Activated T-cell treated with anti-CD3 and anti-CD28 coated beads, Interleukin-2, amount 50 U/mL, for 72 hours (primary cell): Measurements from ENCODE around the gene MICAL2. TPM values are rescaled to one million over a fixed set of nuclear protein-coding genes. Genes with fewer than 3 reads are reported as not detected.
A peak's percentile ranks its signal among the peaks of the same experiment; 100 is the strongest.

Experiments
- ATAC-seq, 2 donors: fragments of 150-1000 bp; cut with Tn5 transposase; replicated peaks in 1 of 2; 2 replicates each; pipeline ENCODE4 v1.10.0; 2021; ENCODE audit warnings: moderate library complexity in 2 of 2, mild to moderate bottlenecking in 1 of 2
- DNase-seq, 2 donors: peaks; one replicate each; pipeline ENCODE4 v3.0.0; 2021 to 2022; ENCODE audit warnings: mixed read lengths in 1 of 2
- H3K27ac Mint-ChIP-seq: one replicate; pipeline ENCODE4 v1.8.0; 2022; ENCODE audit warnings: mild to moderate bottlenecking, moderate library complexity, mixed read lengths
- H3K27me3 Mint-ChIP-seq: one replicate; pipeline ENCODE4 v1.8.0; 2022; ENCODE audit warnings: low read depth, mixed read lengths
- H3K36me3 Mint-ChIP-seq, 2 donors: one replicate each; pipeline ENCODE4 v1.8.0; 2022; ENCODE audit warnings: mixed read lengths in 2 of 2, mild to moderate bottlenecking in 1 of 2; ENCODE audit not compliant: insufficient read depth in 2 of 2
- H3K4me1 Mint-ChIP-seq: one replicate; pipeline ENCODE4 v1.8.0; 2022; ENCODE audit warnings: low read depth, mixed read lengths
- H3K4me3 Mint-ChIP-seq, 2 donors: one replicate each; pipeline ENCODE4 v1.8.0; 2022; ENCODE audit warnings: mild to moderate bottlenecking in 2 of 2, mixed read lengths in 2 of 2, moderate library complexity in 2 of 2
- H3K9me3 Mint-ChIP-seq, 2 donors: one replicate each; pipeline ENCODE4 v1.8.0; 2022; ENCODE audit warnings: mixed read lengths in 2 of 2
- total RNA-seq, 2 donors: library from RNA; stranded (reverse); gene quantifications; one replicate each; pipeline ENCODE4 v1.2.3, GENCODE V29; 2022

MICAL2 gene
- total RNA-seq, 2 donors from 2014 or later = 227 to 322 TPM

- H3K27ac Mint-ChIP-seq = peak overlapping the region; percentile 47
- no peaks in the 10 kb centered on the region for H3K27me3 Mint-ChIP-seq
- peaks cover 13 to 43% of the 10 kb centered on the region in 2 donors for H3K36me3 Mint-ChIP-seq
- H3K4me3 Mint-ChIP-seq = peak overlapping the region; percentile 1 to 67
- DNase-seq = no peak
- H3K4me1 Mint-ChIP-seq = peaks cover 38% of the 10 kb centered on the region
- H3K9me3 Mint-ChIP-seq = no peaks in the 10 kb centered on the region
- peak in 1 of 2 donors; percentile 12 for ATAC-seq
Measured at GRCh38 chr11:12242966-12243365, 132.6 kb downstream of the MICAL2 start.

GRCh38 chr11:12243486-12243885 lies 133.1 kb downstream of the MICAL2 start:
- no peak overlapping the region for H3K27ac Mint-ChIP-seq
- no peak for ATAC-seq

GRCh38 chr11:12243911-12244550 lies 133.6 kb downstream of the MICAL2 start:
- no peaks in the 10 kb centered on the region for H3K27me3 Mint-ChIP-seq
- DNase-seq = no peak
- H3K4me1 Mint-ChIP-seq = peaks cover 38% of the 10 kb centered on the region
- H3K9me3 Mint-ChIP-seq = no peaks in the 10 kb centered on the region
- H3K4me3 Mint-ChIP-seq = no peak overlapping the region
- H3K27ac Mint-ChIP-seq = peak overlapping the region; percentile 43
- ATAC-seq = no peak
- H3K36me3 Mint-ChIP-seq = peaks cover 9 to 37% of the 10 kb centered on the region in 2 donors

More at GRCh38 chr11:12243486-12243885, 133.1 kb downstream of the MICAL2 start:
- no peak for DNase-seq
- Mint-ChIP-seq H3K9me3 (no peaks in the 10 kb centered on the region), H3K36me3 (peaks cover 9 to 39% of the 10 kb centered on the region in 2 donors), H3K4me3 (peak overlapping the region in 1 of 2 donors; percentile 31), H3K27me3 (no peaks in the 10 kb centered on the region), H3K4me1 (peaks cover 38% of the 10 kb centered on the region)

- no peak for DNase-seq
- peaks cover 9 to 37% of the 10 kb centered on the region in 2 donors for H3K36me3 Mint-ChIP-seq
- no peak overlapping the region for H3K27ac Mint-ChIP-seq
- H3K4me1 Mint-ChIP-seq = peaks cover 38% of the 10 kb centered on the region
- ATAC-seq = no peak
- H3K27me3 Mint-ChIP-seq = no peaks in the 10 kb centered on the region
- H3K4me3 Mint-ChIP-seq = no peak overlapping the region
- H3K9me3 Mint-ChIP-seq = no peaks in the 10 kb centered on the region
Measured at GRCh38 chr11:12245091-12245490, 134.7 kb downstream of the MICAL2 start.

- H3K27ac Mint-ChIP-seq = no peak overlapping the region
- no peak for DNase-seq
- no peaks in the 10 kb centered on the region for H3K27me3 Mint-ChIP-seq
- H3K36me3 Mint-ChIP-seq = peaks cover 9 to 35% of the 10 kb centered on the region in 2 donors
- no peaks in the 10 kb centered on the region for H3K9me3 Mint-ChIP-seq
- no peak overlapping the region for H3K4me3 Mint-ChIP-seq
- peaks cover 36% of the 10 kb centered on the region for H3K4me1 Mint-ChIP-seq
- ATAC-seq = peak in 1 of 2 donors; percentile 17
Measured at GRCh38 chr11:12245549-12246016, 135.2 kb downstream of the MICAL2 start.

GRCh38 chr11:12246147-12246546 lies 135.8 kb downstream of the MICAL2 start:
- H3K4me3 Mint-ChIP-seq = no peak overlapping the region
- H3K4me1 Mint-ChIP-seq = peaks cover 30% of the 10 kb centered on the region
- no peak for DNase-seq
- H3K27ac Mint-ChIP-seq = no peak overlapping the region
- no peaks in the 10 kb centered on the region for H3K9me3 Mint-ChIP-seq
- ATAC-seq = no peak
- no peaks in the 10 kb centered on the region for H3K27me3 Mint-ChIP-seq
- H3K36me3 Mint-ChIP-seq = peaks cover 5 to 32% of the 10 kb centered on the region in 2 donors

GRCh38 chr11:12246989-12247388 lies 136.6 kb downstream of the MICAL2 start:
- Mint-ChIP-seq H3K9me3 (no peaks in the 10 kb centered on the region), H3K4me1 (peaks cover 22% of the 10 kb centered on the region), H3K4me3 (no peak overlapping the region), H3K36me3 (peaks cover 5 to 28% of the 10 kb centered on the region in 2 donors), H3K27me3 (no peaks in the 10 kb centered on the region), H3K27ac (no peak overlapping the region)
- no peak for DNase-seq
- ATAC-seq = no peak

GRCh38 chr11:12247543-12248254 lies 137.3 kb downstream of the MICAL2 start:
- ATAC-seq (no peak), DNase-seq (no peak)
- Mint-ChIP-seq H3K4me3 (no peak overlapping the region), H3K9me3 (no peaks in the 10 kb centered on the region), H3K27ac (no peak overlapping the region), H3K4me1 (peaks cover 15% of the 10 kb centered on the region), H3K36me3 (peaks cover 3 to 24% of the 10 kb centered on the region in 2 donors), H3K27me3 (no peaks in the 10 kb centered on the region)

- ATAC-seq (no peak), DNase-seq (no peak)
- peaks cover 3 to 19% of the 10 kb centered on the region in 2 donors for H3K36me3 Mint-ChIP-seq
- H3K27ac Mint-ChIP-seq = no peak overlapping the region
- no peaks in the 10 kb centered on the region for H3K27me3 Mint-ChIP-seq
- H3K4me3 Mint-ChIP-seq = no peak overlapping the region
- peaks cover 8% of the 10 kb centered on the region for H3K4me1 Mint-ChIP-seq
- no peaks in the 10 kb centered on the region for H3K9me3 Mint-ChIP-seq
Measured at GRCh38 chr11:12248330-12248729, 137.9 kb downstream of the MICAL2 start.

- Mint-ChIP-seq H3K4me3 (no peak overlapping the region), H3K9me3 (no peaks in the 10 kb centered on the region), H3K36me3 (peaks cover 0 to 9% of the 10 kb centered on the region in 2 donors), H3K4me1 (no peaks in the 10 kb centered on the region), H3K27ac (no peak overlapping the region), H3K27me3 (no peaks in the 10 kb centered on the region)
- DNase-seq (no peak), ATAC-seq (no peak)
Measured at GRCh38 chr11:12249590-12250260, 139.3 kb downstream of the MICAL2 start.

- ATAC-seq (no peak), DNase-seq (no peak)
- Mint-ChIP-seq H3K4me1 (no peaks in the 10 kb centered on the region), H3K36me3 (peaks cover 0 to 14% of the 10 kb centered on the region in 2 donors), H3K4me3 (no peak overlapping the region), H3K27me3 (no peaks in the 10 kb centered on the region), H3K9me3 (no peaks in the 10 kb centered on the region), H3K27ac (no peak overlapping the region)
Measured at GRCh38 chr11:12251666-12252560, 141.5 kb downstream of the MICAL2 start.

GRCh38 chr11:12253843-12254281 lies 143.5 kb downstream of the MICAL2 start:
- Mint-ChIP-seq H3K27ac (no peak overlapping the region), H3K9me3 (no peaks in the 10 kb centered on the region), H3K36me3 (peaks cover 5 to 20% of the 10 kb centered on the region in 2 donors), H3K4me3 (no peak overlapping the region), H3K4me1 (no peaks in the 10 kb centered on the region), H3K27me3 (no peaks in the 10 kb centered on the region)
- DNase-seq = no peak
- no peak for ATAC-seq
